ENCODE measurements around the gene FBN3. TPM values are rescaled to one million over a fixed set of nuclear protein-coding genes. Genes with fewer than 3 reads are reported as not detected.

FBN3 gene
- total and polyA plus RNA-seq, 11 donors, result 0.32 TPM; not detected in 10

GRCh38 chr19:8052464-8052859 lies 96.9 kb downstream of the FBN3 start, which contains the start of gene CCL25:
TSS of gene CCL25 (plus strand) at chr19:8052760. CDS start at chr19:8053050, 290 bp downstream.
- WGBS, 4 donors, result 69 to 82% (median 70%) methylated on average over 7 of the region's 7 CpGs

GRCh38 chr19:8050274-8051096 lies 98.9 kb downstream of the FBN3 start:
- Histone ChIP-seq H3K4me3 (peak overlapping the region in 10 of 12 donors; percentile 11 to 53 (median 30)), H3K4me1 (peaks cover 0 to 14% (median 2%) of the 10 kb centered on the region in 12 donors), H3K36me3 (no peaks in the 10 kb centered on the region), H3K9me3 (no peaks in the 10 kb centered on the region), H3K27ac (no peak overlapping the region), H3K27me3 (peaks cover 0 to 18% (median 9%) of the 10 kb centered on the region in 9 donors)
- TF ChIP-seq POLR2A (IDR thresholded peaks at IDR 0.05) (no peak), CTCF (IDR thresholded peaks at IDR 0.05) (no peak)
- intact Hi-C loops (cut with DNase I), result no loop called here
- peak; percentile 62 to 92 (median 82) for DNase-seq
- WGBS, 4 donors, result 7 to 10% (median 8%) methylated on average over 30 to 49 of the region's 49 CpGs
- peak; percentile 81 to 95 (median 93) for ATAC-seq

More at GRCh38 chr19:8052464-8052859, 96.9 kb downstream of the FBN3 start, which contains the start of gene CCL25:
- peaks cover 0 to 18% (median 9%) of the 10 kb centered on the region in 9 donors for H3K27me3 ChIP-seq
- peak in 1 of 5 donors; percentile 1 for DNase-seq
- no peaks in the 10 kb centered on the region for H3K36me3 ChIP-seq
- no peak for ATAC-seq
- H3K4me1 ChIP-seq, result peaks cover 0 to 14% (median 2%) of the 10 kb centered on the region in 12 donors
- TF ChIP-seq POLR2A (IDR thresholded peaks at IDR 0.05) (no peak), CTCF (IDR thresholded peaks at IDR 0.05) (no peak)
- no peak within 1 kb of the TSS for H3K4me3 ChIP-seq
- intact Hi-C loops (cut with DNase I), result no loop called here
- no peak within 1 kb of the TSS for H3K27ac ChIP-seq
- H3K9me3 ChIP-seq, result no peaks in the 10 kb centered on the region

GRCh38 chr19:8046569-8047165 lies 102.7 kb downstream of the FBN3 start:
- H3K27ac ChIP-seq, result no peak overlapping the region
- TF ChIP-seq CTCF (IDR thresholded peaks at IDR 0.05) (no peak), POLR2A (IDR thresholded peaks at IDR 0.05) (no peak)
- 48 to 67% (median 62%) methylated on average over 3 of the region's 3 CpGs for WGBS, 4 donors
- no peaks in the 10 kb centered on the region for H3K36me3 ChIP-seq
- H3K4me3 ChIP-seq, result no peak overlapping the region
- DNase-seq (no peak), ATAC-seq (no peak)
- intact Hi-C loops (cut with DNase I), result no loop called here
- no peaks in the 10 kb centered on the region for H3K9me3 ChIP-seq
- H3K27me3 ChIP-seq, result peaks cover 0 to 18% (median 9%) of the 10 kb centered on the region in 9 donors
- peaks cover 0 to 10% (median 2%) of the 10 kb centered on the region in 12 donors for H3K4me1 ChIP-seq

All from heart left ventricle (tissue), 16 donors.